ENCODE data around the gene PDE4D.

DNA sequence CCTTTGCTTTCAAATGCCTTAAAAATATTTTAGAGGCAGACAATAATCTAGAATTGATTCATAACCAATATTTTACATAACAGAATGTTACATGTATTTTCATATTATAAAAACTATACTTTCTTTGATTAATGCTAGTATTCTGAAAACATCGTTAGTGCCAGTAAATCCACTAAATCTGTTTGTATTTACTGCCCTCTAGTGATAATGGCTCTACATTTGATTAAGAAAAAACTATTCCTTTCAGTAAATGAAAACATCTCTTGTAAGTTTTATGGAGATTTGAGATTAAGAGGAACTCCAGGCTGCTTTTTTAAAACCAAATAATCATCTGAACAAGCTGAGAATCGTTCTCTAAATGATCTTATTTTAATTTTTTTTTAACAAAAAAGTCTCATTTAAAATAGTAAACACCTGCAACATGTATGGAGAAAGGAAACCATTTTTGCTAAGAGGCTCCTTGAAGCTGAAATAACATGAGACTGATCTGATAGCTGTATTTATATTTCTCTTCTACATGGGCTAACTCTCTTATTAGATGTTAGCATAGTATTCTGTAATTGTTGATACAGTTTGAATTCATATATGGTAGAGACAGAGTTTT, 886.0 kb downstream of the PDE4D start:
- TF ChIP-seq RARB (CRISPR knock-in tag; IDR thresholded peaks at IDR 0.05) (no peak), CSRNP3 (CRISPR knock-in tag; IDR thresholded peaks at IDR 0.05) (no peak), GLIS3 (CRISPR knock-in tag; IDR thresholded peaks at IDR 0.05) (no peak), ISL1 (CRISPR knock-in tag; IDR thresholded peaks at IDR 0.05) (no peak), ZNF8 (CRISPR knock-in tag; IDR thresholded peaks at IDR 0.05) (no peak), TSHZ2 (CRISPR knock-in tag; IDR thresholded peaks at IDR 0.05) (no peak), ZFP3 (CRISPR knock-in tag; IDR thresholded peaks at IDR 0.05) (no peak), ZFP30 (CRISPR knock-in tag; IDR thresholded peaks at IDR 0.05) (no peak), OSR1 (CRISPR knock-in tag; IDR thresholded peaks at IDR 0.05) (no peak), TCF4 (CRISPR knock-in tag; IDR thresholded peaks at IDR 0.05; ENCODE audit: borderline replicate concordance) (no peak), ZNF70 (CRISPR knock-in tag; IDR thresholded peaks at IDR 0.05) (no peak)
- TF ChIP-seq, protein P1, sequence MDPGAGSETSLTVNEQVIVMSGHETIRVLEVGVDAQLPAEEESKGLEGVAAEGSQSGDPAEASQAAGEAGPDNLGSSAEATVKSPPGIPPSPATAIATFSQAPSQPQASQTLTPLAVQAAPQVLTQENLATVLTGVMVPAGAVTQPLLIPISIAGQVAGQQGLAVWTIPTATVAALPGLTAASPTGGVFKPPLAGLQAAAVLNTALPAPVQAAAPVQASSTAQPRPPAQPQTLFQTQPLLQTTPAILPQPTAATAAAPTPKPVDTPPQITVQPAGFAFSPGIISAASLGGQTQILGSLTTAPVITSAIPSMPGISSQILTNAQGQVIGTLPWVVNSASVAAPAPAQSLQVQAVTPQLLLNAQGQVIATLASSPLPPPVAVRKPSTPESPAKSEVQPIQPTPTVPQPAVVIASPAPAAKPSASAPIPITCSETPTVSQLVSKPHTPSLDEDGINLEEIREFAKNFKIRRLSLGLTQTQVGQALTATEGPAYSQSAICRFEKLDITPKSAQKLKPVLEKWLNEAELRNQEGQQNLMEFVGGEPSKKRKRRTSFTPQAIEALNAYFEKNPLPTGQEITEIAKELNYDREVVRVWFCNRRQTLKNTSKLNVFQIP (CRISPR knock-in tag; IDR thresholded peaks at IDR 0.05; ENCODE audit: borderline replicate concordance, low read depth) = no peak
- TF ChIP-seq, protein P2, sequence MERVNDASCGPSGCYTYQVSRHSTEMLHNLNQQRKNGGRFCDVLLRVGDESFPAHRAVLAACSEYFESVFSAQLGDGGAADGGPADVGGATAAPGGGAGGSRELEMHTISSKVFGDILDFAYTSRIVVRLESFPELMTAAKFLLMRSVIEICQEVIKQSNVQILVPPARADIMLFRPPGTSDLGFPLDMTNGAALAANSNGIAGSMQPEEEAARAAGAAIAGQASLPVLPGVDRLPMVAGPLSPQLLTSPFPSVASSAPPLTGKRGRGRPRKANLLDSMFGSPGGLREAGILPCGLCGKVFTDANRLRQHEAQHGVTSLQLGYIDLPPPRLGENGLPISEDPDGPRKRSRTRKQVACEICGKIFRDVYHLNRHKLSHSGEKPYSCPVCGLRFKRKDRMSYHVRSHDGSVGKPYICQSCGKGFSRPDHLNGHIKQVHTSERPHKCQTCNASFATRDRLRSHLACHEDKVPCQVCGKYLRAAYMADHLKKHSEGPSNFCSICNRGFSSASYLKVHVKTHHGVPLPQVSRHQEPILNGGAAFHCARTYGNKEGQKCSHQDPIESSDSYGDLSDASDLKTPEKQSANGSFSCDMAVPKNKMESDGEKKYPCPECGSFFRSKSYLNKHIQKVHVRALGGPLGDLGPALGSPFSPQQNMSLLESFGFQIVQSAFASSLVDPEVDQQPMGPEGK (CRISPR knock-in tag; IDR thresholded peaks at IDR 0.05; ENCODE audit: borderline replicate concordance) = no peak

Data from SK-N-SH treated with all-trans-retinoic acid at 6 μM for 48 hours (cell line).